KMS-11 (cell line): ENCODE measurements around the gene C16orf96.

Source experiments
- H2AFZ ChIP-seq: fragments of 200-600 bp; sonication (generic); 2 replicates; pipeline ENCODE4 v1.6.1; 2016; ENCODE audit warnings: antibody characterized with exemption, mixed run types, low read depth
- H3K27ac ChIP-seq: fragments of 200-600 bp; sonication (generic); 2 replicates; pipeline ENCODE4 v1.6.1; 2016; ENCODE audit warnings: mild to moderate bottlenecking, mixed run types
- H3K27me3 ChIP-seq: fragments of 200-600 bp; sonication (generic); 2 replicates; pipeline ENCODE4 v1.6.1; 2017; ENCODE audit warnings: mild to moderate bottlenecking, low read depth, mixed run types, moderate library complexity; ENCODE audit not compliant: insufficient read depth
- H3K36me3 ChIP-seq: fragments of 200-600 bp; sonication (generic); 2 replicates; pipeline ENCODE4 v1.6.1; 2017; ENCODE audit warnings: mild to moderate bottlenecking, mixed run types; ENCODE audit not compliant: insufficient read depth
- H3K4me1 ChIP-seq: fragments of 200-600 bp; sonication (generic); 2 replicates; pipeline ENCODE4 v1.6.1; 2016; ENCODE audit warnings: mild to moderate bottlenecking, low read depth, mixed run types; ENCODE audit not compliant: poor library complexity, severe bottlenecking
- H3K4me2 ChIP-seq: fragments of 200-600 bp; sonication (generic); 2 replicates; pipeline ENCODE4 v1.7.0; 2016; ENCODE audit warnings: mild to moderate bottlenecking, mixed run types
- H3K4me3 ChIP-seq: fragments of 200-600 bp; sonication (generic); IDR thresholded peaks from 2 replicates; pipeline ENCODE4 v1.6.1; 2017; ENCODE audit warnings: low read depth, low read length, mixed read lengths; ENCODE audit not compliant: insufficient read depth
- H3K79me2 ChIP-seq: fragments of 200-600 bp; sonication (generic); 2 replicates; pipeline ENCODE4 v1.6.1; 2016; ENCODE audit warnings: low read depth, mixed run types; ENCODE audit not compliant: insufficient read depth
- H3K9ac ChIP-seq: fragments of 200-600 bp; sonication (generic); 2 replicates; pipeline ENCODE4 v1.6.1; 2016; ENCODE audit warnings: mild to moderate bottlenecking, mixed run types
- H4K20me1 ChIP-seq: fragments of 200-600 bp; sonication (generic); 2 replicates; pipeline ENCODE4 v1.6.1; 2016; ENCODE audit warnings: mild to moderate bottlenecking, mixed run types; ENCODE audit not compliant: insufficient read depth
- CTCF ChIP-seq: fragments of 200-600 bp; sonication (generic); conservative IDR thresholded peaks from 2 replicates; pipeline ENCODE4 v1.6.1; 2017; ENCODE audit warnings: low read depth, mild to moderate bottlenecking, antibody characterized with exemption, low read length, moderate library complexity, mixed read lengths

The C16orf96 gene

DNA sequence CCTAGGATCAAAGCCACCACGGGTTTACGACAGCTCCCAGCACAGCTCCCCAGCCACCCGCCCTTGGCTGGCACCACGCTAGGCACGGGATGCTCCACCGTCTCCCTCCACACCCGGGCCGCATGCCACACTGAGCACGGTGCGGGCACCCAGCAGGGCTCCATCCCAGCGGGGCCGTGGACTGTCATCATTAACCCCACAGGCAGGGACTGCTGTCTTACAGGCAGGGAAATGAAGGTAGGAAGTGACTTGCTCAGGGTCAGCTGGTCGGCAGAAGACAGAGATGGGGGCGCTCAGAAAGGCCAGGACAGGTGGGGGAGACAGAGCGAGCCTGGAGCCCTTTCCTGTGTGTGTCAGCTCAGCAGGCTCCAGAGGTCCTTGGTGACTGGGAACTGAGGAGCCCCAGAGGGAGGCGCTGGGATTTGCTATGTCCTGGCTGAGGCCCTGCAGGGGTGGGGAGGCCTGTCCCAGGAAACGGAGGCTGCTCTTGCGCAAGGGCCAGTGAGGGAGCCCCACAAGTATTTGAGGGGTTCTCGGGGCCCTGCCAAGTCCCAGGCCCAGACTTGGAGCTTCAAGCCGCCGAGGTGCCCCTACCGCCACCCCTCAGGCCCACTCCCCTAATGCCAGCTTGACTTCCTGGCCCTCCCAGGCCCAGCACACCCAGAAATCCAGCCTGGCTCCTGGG is 55.3 kb downstream of the C16orf96 start:
- H3K36me3 ChIP-seq: no peaks in the 10 kb centered on the region
- H3K79me2 ChIP-seq: peaks cover 9% of the 10 kb centered on the region; the same call in 1 of the 2 replicates
- H3K4me3 ChIP-seq: no peak overlapping the region
- peaks cover 23% of the 10 kb centered on the region for H3K4me1 ChIP-seq
- no peak overlapping the region for H3K27ac ChIP-seq
- H3K9ac ChIP-seq: no peak overlapping the region
- H3K27me3 ChIP-seq: no peaks in the 10 kb centered on the region
- no peak overlapping the region for H2AFZ ChIP-seq
- no peak overlapping the region for H3K4me2 ChIP-seq
- no peak for TF ChIP-seq CTCF
- H4K20me1 ChIP-seq: no peaks in the 10 kb centered on the region

- H3K27me3 ChIP-seq: no peaks in the 10 kb centered on the region
- H3K27ac ChIP-seq: no peak overlapping the region
- no peak for TF ChIP-seq CTCF
- H3K4me1 ChIP-seq: peaks cover 30% of the 10 kb centered on the region
- H2AFZ ChIP-seq: no peak overlapping the region
- H3K4me2 ChIP-seq: no peak overlapping the region
- H4K20me1 ChIP-seq: no peaks in the 10 kb centered on the region
- H3K36me3 ChIP-seq: no peaks in the 10 kb centered on the region
- no peak overlapping the region for H3K9ac ChIP-seq
- H3K4me3 ChIP-seq: no peak overlapping the region
- peaks cover 9% of the 10 kb centered on the region; the same call in 1 of the 2 replicates for H3K79me2 ChIP-seq
These were observed 56.4 kb downstream of the C16orf96 start for GRCh38 chr16:4612474-4612931.

DNA sequence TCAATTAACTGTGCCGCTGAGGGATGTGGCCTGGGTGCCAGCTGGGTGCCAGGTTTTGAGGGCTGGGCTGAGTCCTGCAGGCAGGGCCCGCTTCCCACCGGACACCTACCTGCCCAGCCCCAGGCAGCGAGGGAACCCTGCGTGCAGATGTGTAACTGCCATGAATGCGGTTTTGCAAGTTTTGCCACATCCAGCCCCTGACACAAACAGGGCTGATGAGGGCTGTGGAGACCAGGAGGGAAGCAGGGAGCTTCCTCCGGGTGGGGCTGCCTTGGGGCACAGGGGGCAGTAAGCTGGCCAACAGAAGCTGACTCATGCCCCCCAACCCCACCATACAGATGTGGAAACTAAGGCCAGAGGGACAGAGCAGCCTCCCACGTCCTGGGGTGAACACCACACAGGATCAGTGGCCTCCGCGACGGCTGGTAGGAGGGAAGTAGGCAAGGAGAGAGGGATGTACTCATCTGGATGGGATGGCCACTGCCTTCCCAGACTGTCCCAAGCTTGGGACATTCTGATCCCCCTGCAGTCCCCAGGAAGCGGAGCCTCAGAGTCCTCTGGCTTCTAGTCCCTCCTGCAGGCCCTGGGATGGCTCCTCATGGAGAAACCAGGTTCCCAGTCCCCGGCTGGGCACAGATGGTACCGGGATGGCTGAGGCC is 57.0 kb downstream of the C16orf96 start:
- TF ChIP-seq CTCF: no peak
- no peaks in the 10 kb centered on the region for H3K36me3 ChIP-seq
- H3K27me3 ChIP-seq: no peaks in the 10 kb centered on the region
- H4K20me1 ChIP-seq: no peaks in the 10 kb centered on the region
- H3K27ac ChIP-seq: no peak overlapping the region
- H3K9ac ChIP-seq: peak overlapping the region; percentile 83; the same call in 1 of the 2 replicates
- peaks cover 9% of the 10 kb centered on the region; the same call in 1 of the 2 replicates for H3K79me2 ChIP-seq
- H3K4me1 ChIP-seq: peaks cover 30% of the 10 kb centered on the region
- H3K4me3 ChIP-seq: no peak overlapping the region
- H3K4me2 ChIP-seq: peak overlapping the region; percentile 83
- H2AFZ ChIP-seq: no peak overlapping the region

DNA sequence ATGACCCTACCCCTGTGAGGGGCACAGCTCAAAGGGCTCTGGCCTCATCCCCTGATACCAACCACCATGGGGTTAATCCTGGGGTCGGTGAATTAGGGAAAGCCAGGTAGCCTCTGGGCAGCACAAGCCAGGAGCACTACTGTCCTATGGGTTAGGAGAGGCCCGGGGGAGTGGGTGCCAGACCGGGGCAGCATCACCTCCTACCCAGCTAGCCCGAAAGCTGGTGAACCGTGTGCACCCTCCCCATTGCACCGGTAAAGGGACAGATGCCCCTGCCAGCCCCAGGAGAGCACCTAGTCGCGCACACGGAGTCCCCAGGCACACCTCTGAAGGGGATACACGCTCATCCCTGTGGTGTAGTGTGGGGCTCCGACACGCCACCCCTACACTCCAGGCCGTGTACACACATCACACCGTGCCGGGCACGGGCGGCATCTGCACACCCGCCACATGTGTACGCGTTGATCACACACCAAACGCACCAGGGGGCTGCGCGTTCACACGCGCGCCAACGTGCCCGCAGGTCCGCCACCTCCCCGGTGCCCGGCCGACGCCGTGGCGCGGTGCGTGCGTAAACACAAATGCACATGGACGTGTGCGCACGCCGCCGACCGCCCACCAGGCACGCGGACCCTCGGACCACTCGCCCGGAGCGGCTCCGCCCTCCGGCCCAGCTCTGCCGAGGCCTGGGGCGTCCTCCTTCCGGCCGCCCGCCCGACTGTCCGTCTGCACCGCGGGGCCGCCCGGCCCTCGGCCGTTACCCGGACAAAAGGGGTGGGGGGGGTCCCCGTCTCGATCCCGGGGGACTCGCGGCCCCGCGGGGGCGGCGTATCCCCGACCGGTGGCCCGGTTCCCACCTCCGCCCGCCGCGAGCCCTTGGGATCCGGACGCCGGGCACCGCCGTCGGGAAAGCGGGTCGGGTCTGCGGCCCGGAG is 57.8 kb downstream of the C16orf96 start:
- H2AFZ ChIP-seq: peak overlapping the region; percentile 87
- peaks cover 9% of the 10 kb centered on the region; the same call in 1 of the 2 replicates for H3K79me2 ChIP-seq
- H4K20me1 ChIP-seq: no peaks in the 10 kb centered on the region
- H3K27ac ChIP-seq: no peak overlapping the region
- H3K4me3 ChIP-seq: no peak overlapping the region
- peak overlapping the region; percentile 83 for H3K4me2 ChIP-seq
- H3K9ac ChIP-seq: peak overlapping the region; percentile 83
- H3K27me3 ChIP-seq: no peaks in the 10 kb centered on the region
- no peak for TF ChIP-seq CTCF
- peaks cover 30% of the 10 kb centered on the region for H3K4me1 ChIP-seq
- no peaks in the 10 kb centered on the region for H3K36me3 ChIP-seq
